Mesothelial cell of epicardium (in vitro differentiated cells): ENCODE data around the gene MOSMO. TPM values are rescaled to one million over a fixed set of nuclear protein-coding genes. Genes with fewer than 3 reads are reported as not detected.

ENCODE experiments used
- DNase-seq, 2 experiments: peaks; one replicate each; pipeline ENCODE4 v3.0.0; 2021; ENCODE audit warnings: low spot score in 2 of 2; ENCODE audit not compliant: unreplicated experiment in 2 of 2
- H3K27ac Mint-ChIP-seq: 2 replicates; pipeline ENCODE4 v1.8.0; 2021; ENCODE audit warnings: mixed read lengths
- H3K27me3 Mint-ChIP-seq: 2 replicates; pipeline ENCODE4 v1.8.0; 2021; ENCODE audit warnings: low read depth, mixed read lengths
- H3K36me3 Mint-ChIP-seq: 2 replicates; pipeline ENCODE4 v1.8.0; 2021; ENCODE audit warnings: mixed read lengths
- H3K4me1 Mint-ChIP-seq: 2 replicates; pipeline ENCODE4 v1.8.0; 2021; ENCODE audit warnings: mixed read lengths
- H3K4me3 Mint-ChIP-seq: 2 replicates; pipeline ENCODE4 v1.8.0; 2021; ENCODE audit warnings: mild to moderate bottlenecking, moderate library complexity, mixed read lengths
- H3K9me3 Mint-ChIP-seq: 2 replicates; pipeline ENCODE4 v1.8.0; 2021; ENCODE audit warnings: mixed read lengths
- CTCF ChIP-seq: fragments of 200-600 bp; sonication (generic); IDR thresholded peaks from one replicate; pipeline ENCODE4 v1.5.0; 2021; ENCODE audit warnings: antibody characterized with exemption; ENCODE audit not compliant: unreplicated experiment
- total RNA-seq: library from RNA; stranded (reverse); gene quantifications from 3 replicates; pipeline ENCODE4 v1.2.1, GENCODE V29; 2021

MOSMO gene
- total RNA-seq, 1 donor from 2014 or later = 17.0 TPM

- peaks cover 29% of the 10 kb centered on the region for H3K27me3 Mint-ChIP-seq
- H3K36me3 Mint-ChIP-seq = no peaks in the 10 kb centered on the region
- no peaks in the 10 kb centered on the region for H3K4me1 Mint-ChIP-seq
- no peak overlapping the region for H3K4me3 Mint-ChIP-seq
- H3K9me3 Mint-ChIP-seq = peaks cover 9% of the 10 kb centered on the region
- no peak for TF ChIP-seq CTCF
- no peak overlapping the region for H3K27ac Mint-ChIP-seq
- no peak for DNase-seq
Measured at GRCh38 chr16:22132801-22133200, 124.9 kb downstream of the MOSMO start.

Other genes with a start within 250 kb of the MOSMO start
- 251 to 269 TPM (median 260 TPM) in 3 replicates for gene NPIPB4, start 150.4 kb upstream of the MOSMO start, total RNA-seq
- gene UQCRC2, start 54.8 kb upstream of the MOSMO start, total RNA-seq = 197 to 221 TPM (median 199 TPM) in 3 replicates
- gene PDZD9, start 7.0 kb upstream of the MOSMO start, total RNA-seq = not detected in 3 replicates
- gene VWA3A, start 84.4 kb downstream of the MOSMO start, total RNA-seq = 0.18 to 0.54 TPM (median 0.35 TPM) in 3 replicates
- 0.09 TPM in 2 of 3 replicates, not detected in the other for gene SDR42E2, start 154.4 kb downstream of the MOSMO start, total RNA-seq
- 20.4 to 22.1 TPM (median 21.4 TPM) in 3 replicates for gene EEF2K, start 198.2 kb downstream of the MOSMO start, total RNA-seq